ENCODE results near the gene SPEF1.
A peak's percentile ranks its signal among the peaks of the same experiment; 100 is the strongest.

The SPEF1 gene

GRCh38 chr20:3775457-3776108 lies 5.7 kb downstream of the SPEF1 start:
- H3K4me3 ChIP-seq (ENCODE audit: control insufficient read depth, low read depth, low read length) = no peak overlapping the region
- DNase-seq (ENCODE audit: low read depth) = no peak
- TF ChIP-seq CTCF (conservative IDR thresholded peaks at IDR 0.05; ENCODE audit: control insufficient read depth, insufficient read depth, low read depth, low read length) = no peak

GRCh38 chr20:3771552-3772058 lies 9.6 kb downstream of the SPEF1 start:
- TF ChIP-seq CTCF (conservative IDR thresholded peaks at IDR 0.05; ENCODE audit: control insufficient read depth, insufficient read depth, low read depth, low read length) = no peak
- no peak for DNase-seq (ENCODE audit: low read depth)
- H3K4me3 ChIP-seq (ENCODE audit: control insufficient read depth, low read depth, low read length) = no peak overlapping the region

- DNase-seq (ENCODE audit: low read depth) = peak; percentile 81
- TF ChIP-seq CTCF (conservative IDR thresholded peaks at IDR 0.05; ENCODE audit: control insufficient read depth, insufficient read depth, low read depth, low read length) = peak; percentile 30
- H3K4me3 ChIP-seq (ENCODE audit: control insufficient read depth, low read depth, low read length) = peak overlapping the region; percentile 66
Measured at GRCh38 chr20:3768342-3769130, 12.7 kb downstream of the SPEF1 start.

GRCh38 chr20:3767427-3768341 lies 13.6 kb downstream of the SPEF1 start, which contains the start of gene ADISSP:
Gene ADISSP, minus strand, starts transcription at chr20:3767753. Its CDS starts 7,653 bp downstream, at chr20:3760100.
- DNase-seq (ENCODE audit: low read depth) = peak; percentile 96
- TF ChIP-seq CTCF (conservative IDR thresholded peaks at IDR 0.05; ENCODE audit: control insufficient read depth, insufficient read depth, low read depth, low read length) = no peak
- peak within 1 kb of the TSS; percentile 67 for H3K4me3 ChIP-seq (ENCODE audit: control insufficient read depth, low read depth, low read length)

- DNase-seq (ENCODE audit: low read depth) = no peak
- peak overlapping the region; percentile 67 for H3K4me3 ChIP-seq (ENCODE audit: control insufficient read depth, low read depth, low read length)
- no peak for TF ChIP-seq CTCF (conservative IDR thresholded peaks at IDR 0.05; ENCODE audit: control insufficient read depth, insufficient read depth, low read depth, low read length)
Measured at GRCh38 chr20:3767110-3767426, 14.2 kb downstream of the SPEF1 start.

- peak overlapping the region; percentile 67 for H3K4me3 ChIP-seq (ENCODE audit: control insufficient read depth, low read depth, low read length)
- DNase-seq (ENCODE audit: low read depth) = no peak
- no peak for TF ChIP-seq CTCF (conservative IDR thresholded peaks at IDR 0.05; ENCODE audit: control insufficient read depth, insufficient read depth, low read depth, low read length)
Measured at GRCh38 chr20:3766422-3767109, 14.7 kb downstream of the SPEF1 start.
